IMR-90 (cell line): Measurements from ENCODE around the gene DSP. TPM values are rescaled to one million over a fixed set of nuclear protein-coding genes. Genes with fewer than 3 reads are reported as not detected.

Experiments used
- ATAC-seq: fragments of 200-7000 bp; cut with Tn5 transposase; 2 replicates; pipeline ENCODE4 v1.9.1; 2020; ENCODE audit warnings: low read depth, mild to moderate bottlenecking, moderate library complexity
- BruUV-seq: library from RNA; stranded (reverse); fragments of 400-500 nt; replicated peaks from 2 replicates; lab custom pipeline; 2021; lab: Mats Ljungman, UMichigan
- CTCF ChIA-PET: fragments of 300-600 bp; formaldehyde crosslinking; extraction: SDS; loops from one replicate; lab custom pipeline; 2021; ENCODE audit warnings: antibody characterized with exemption; lab: Yijun Ruan, JAX
- POLR2A ChIA-PET: fragments of 300-600 bp; sonication (Branson Sonifier 250); formaldehyde crosslinking; loops from one replicate; lab custom pipeline; 2022; ENCODE audit warnings: antibody characterized with exemption; ENCODE audit not compliant: unreplicated experiment; lab: Charles Lee
- DNase-seq: peaks from one replicate; pipeline ENCODE4 v3.0.0; 2013
- H2AFZ ChIP-seq: replicated peaks from 2 replicates; pipeline ENCODE3; 2013; ENCODE audit warnings: low read length, mild to moderate bottlenecking; ENCODE audit not compliant: poor library complexity
- H2AK5ac ChIP-seq: 2 replicates; pipeline ENCODE4 v1.6.1; 2013; ENCODE audit warnings: low read depth, low read length, inconsistent platforms
- H2AK9ac ChIP-seq: replicated peaks from 2 replicates; pipeline ENCODE3; 2013; ENCODE audit warnings: mild to moderate bottlenecking, low read depth, low read length, moderate library complexity; ENCODE audit not compliant: poor library complexity
- H2BK120ac ChIP-seq: 2 replicates; pipeline ENCODE4 v1.6.1; 2013; ENCODE audit warnings: low read depth, low read length, inconsistent platforms
- H2BK15ac ChIP-seq: 3 replicates; pipeline ENCODE4 v1.6.1; 2013; ENCODE audit warnings: low read depth, low read length, inconsistent platforms
- H2BK20ac ChIP-seq: 2 replicates; pipeline ENCODE4 v1.6.1; 2013; ENCODE audit warnings: low read depth, mild to moderate bottlenecking, inconsistent platforms, low read length, moderate library complexity
- H2BK5ac ChIP-seq: 2 replicates; pipeline ENCODE4 v1.6.1; 2013; ENCODE audit warnings: mild to moderate bottlenecking, low read depth, low read length, inconsistent platforms; ENCODE audit not compliant: poor library complexity, severe bottlenecking
- H3K14ac ChIP-seq: replicated peaks from 2 replicates; pipeline ENCODE4 v1.6.1; 2013; ENCODE audit warnings: low read depth, low read length, inconsistent platforms
- H3K18ac ChIP-seq: 2 replicates; pipeline ENCODE4 v1.6.1; 2013; ENCODE audit warnings: low read depth, low read length, control low read depth
- H3K23ac ChIP-seq: 2 replicates; pipeline ENCODE4 v1.6.1; 2013; ENCODE audit warnings: low read depth, low read length, inconsistent platforms
- H3K27ac ChIP-seq: 2 replicates; pipeline ENCODE4 v1.5.1; 2013; ENCODE audit warnings: mild to moderate bottlenecking, control low read depth, low read length; ENCODE audit not compliant: insufficient read depth
- H3K27me3 ChIP-seq: 2 replicates; pipeline ENCODE4 v1.6.1; 2013; ENCODE audit warnings: low read length; ENCODE audit not compliant: control insufficient read depth, insufficient read depth
- H3K36me3 ChIP-seq: 2 replicates; pipeline ENCODE4 v1.6.1; 2013; ENCODE audit warnings: low read length, mixed read lengths; ENCODE audit not compliant: control insufficient read depth, insufficient read depth
- H3K4ac ChIP-seq: 2 replicates; pipeline ENCODE4 v1.6.1; 2013; ENCODE audit warnings: low read depth, low read length, inconsistent platforms
- H3K4me1 ChIP-seq: 2 replicates; pipeline ENCODE4 v1.6.1; 2013; ENCODE audit warnings: low read length, mixed read lengths; ENCODE audit not compliant: control insufficient read depth, insufficient read depth
- H3K4me2 ChIP-seq: 2 replicates; pipeline ENCODE4 v1.6.1; 2013; ENCODE audit warnings: low read depth, mild to moderate bottlenecking, control low read depth, low read length, moderate library complexity
- H3K4me3 ChIP-seq: 2 replicates; pipeline ENCODE4 v1.5.1; 2013; ENCODE audit warnings: low read depth, mild to moderate bottlenecking, control low read depth, low read length, moderate library complexity; ENCODE audit not compliant: insufficient read depth
- H3K56ac ChIP-seq: 2 replicates; pipeline ENCODE4 v1.6.1; 2013; ENCODE audit warnings: low read length, inconsistent platforms; ENCODE audit not compliant: insufficient read depth; ENCODE audit errors: extremely low read depth
- H3K79me1 ChIP-seq, 2 experiments: 2 replicates each; pipeline ENCODE4 v1.6.1; 2013; ENCODE audit warnings: low read length in 2 of 2, inconsistent platforms in 1 of 2, low read depth in 1 of 2
- H3K9ac ChIP-seq: 2 replicates; pipeline ENCODE4 v1.6.1; 2013; ENCODE audit warnings: low read depth, low read length, control low read depth
- H3K9me1 ChIP-seq: 2 replicates; pipeline ENCODE4 v1.6.1; 2013; ENCODE audit warnings: low read length, inconsistent platforms; ENCODE audit not compliant: insufficient read depth
- H3K9me3 ChIP-seq: 2 replicates; pipeline ENCODE4 v1.6.1; 2013; ENCODE audit warnings: low read length; ENCODE audit not compliant: control insufficient read depth, insufficient read depth
- H4K20me1 ChIP-seq: 2 replicates; pipeline ENCODE4 v1.6.1; 2013; ENCODE audit warnings: low read length, inconsistent platforms; ENCODE audit not compliant: insufficient read depth
- H4K5ac ChIP-seq: 2 replicates; pipeline ENCODE4 v1.6.1; 2013; ENCODE audit warnings: mild to moderate bottlenecking, low read depth, low read length, control low read depth
- H4K8ac ChIP-seq, 2 experiments: 2 replicates each; pipeline ENCODE4 v1.6.1; 2013; ENCODE audit warnings: low read depth in 2 of 2, low read length in 2 of 2, control low read depth in 1 of 2, inconsistent platforms in 1 of 2
- H4K91ac ChIP-seq: 2 replicates; pipeline ENCODE4 v1.6.1; 2013; ENCODE audit warnings: low read depth, low read length, inconsistent platforms; ENCODE audit not compliant: insufficient read depth
- BHLHE40 ChIP-seq: fragments of 150-350 bp; IDR thresholded peaks from 2 replicates; pipeline ENCODE4 v1.6.1; 2016; ENCODE audit warnings: mild to moderate bottlenecking, low read depth, low read length
- CEBPB ChIP-seq: IDR thresholded peaks from 2 replicates; pipeline ENCODE4 v1.6.1; 2012; ENCODE audit warnings: low read depth, low read length, improper control_type of control experiment
- CHD1 ChIP-seq: IDR thresholded peaks from 2 replicates; pipeline ENCODE4 v1.6.1; 2012; ENCODE audit warnings: low read depth, low read length, improper control_type of control experiment
- ELK1 ChIP-seq: fragments of 150-350 bp; IDR thresholded peaks from 2 replicates; pipeline ENCODE4 v1.6.1; 2016; ENCODE audit warnings: low read depth, mild to moderate bottlenecking, low read length, moderate library complexity, borderline replicate concordance
- MXI1 ChIP-seq: IDR thresholded peaks from 2 replicates; pipeline ENCODE4 v1.6.1; 2012; ENCODE audit warnings: low read depth, mild to moderate bottlenecking, low read length, moderate library complexity, borderline replicate concordance
- POLR2A ChIP-seq: IDR thresholded peaks from 2 replicates; pipeline ENCODE4 v1.6.1; 2012; ENCODE audit warnings: mild to moderate bottlenecking, low read depth, low read length
- RFX5 ChIP-seq: IDR thresholded peaks from 2 replicates; pipeline ENCODE4 v1.8.0; 2012; ENCODE audit warnings: low read depth, mild to moderate bottlenecking, low read length, moderate library complexity
- SMC3 ChIP-seq: fragments of 150-350 bp; IDR thresholded peaks from 2 replicates; pipeline ENCODE4 v1.6.1; 2016; ENCODE audit warnings: low read depth, mild to moderate bottlenecking, antibody characterized with exemption, low read length, moderate library complexity
- WGBS, 2 experiments: methylation state at CpG; one replicate each; pipeline versions ENCODE4 v1.1.5 to v1.1.7; 2013; ENCODE audit warnings: missing lambda C conversion rate in 2 of 2; ENCODE audit not compliant: insufficient read length in 1 of 2; ENCODE audit errors: extremely low coverage in 2 of 2; 5-methylcytosine and 5-hydroxymethylcytosine counted together
- dilution Hi-C: fragments of 300-500 bp; cut with HindIII; formaldehyde crosslinking; loops from one replicate; pipeline ENCODE4 v1.14.3; 2018; ENCODE audit warnings: low sequenced_read_pairs; ENCODE audit not compliant: unreplicated experiment
- in situ Hi-C: fragments of 300-500 bp; cut with MboI; formaldehyde crosslinking; loops from 3 replicates; pipeline ENCODE4 v1.14.3; 2019; ENCODE audit warnings: low sequenced_read_pairs, inconsistent platforms, mixed read lengths
- intact Hi-C: fragments of 100-400 bp; cut with micrococcal nuclease; formaldehyde crosslinking; loops from 2 replicates; pipeline ENCODE4 v1.10.0; 2022
- polyA plus RNA-seq, 3 experiments: library from polyadenylated mRNA; depleted of rRNA; stranded (reverse); fragments of >200 nt; gene quantifications; 2 replicates each; pipeline ENCODE4 v1.2.3, GENCODE V29; 2012; ENCODE audit warnings: low replicate concordance in 1 of 3
- total RNA-seq: library from RNA; depleted of rRNA; stranded (reverse); fragments of >200 nt; gene quantifications from 2 replicates; pipeline ENCODE4 v1.2.3, GENCODE V29; 2012

DSP gene
- total and polyA plus RNA-seq, 2 of the 4 experiments (the other 2 are of a cell fraction): 7.1 to 20.1 TPM

- no TSS peak for BruUV-seq
- CTCF ChIA-PET: interaction anchor here (0.6 kb wide), 1 partner anchor 166 kb away, joined by 3 read pairs; no protein-coding TSS in a partner anchor
- WGBS, 2 experiments: no CpG with 5 or more reads among the region's 2 CpGs
- no peak overlapping the region for H2BK5ac ChIP-seq
- peaks cover 6% of the 10 kb centered on the region; the same call in 1 of the 2 replicates for H3K27me3 ChIP-seq
- ATAC-seq (no peak), DNase-seq (no peak)
- intact Hi-C loops: no loop called here
- H2AK9ac ChIP-seq: no peak overlapping the region
- H4K8ac ChIP-seq: no peak overlapping the region; a peak in 1 of 4 replicates
- no peak overlapping the region for H3K4me3 ChIP-seq
- no peak overlapping the region for H2BK20ac ChIP-seq
- no peak overlapping the region for H3K9ac ChIP-seq
- TF ChIP-seq CEBPB: no peak
- no peak for TF ChIP-seq MXI1
- TF ChIP-seq RFX5: no peak
- no peak for TF ChIP-seq BHLHE40
- no peak for TF ChIP-seq ELK1
- TF ChIP-seq POLR2A: no peak
- TF ChIP-seq SMC3: no peak
- no peak for TF ChIP-seq CHD1
- H3K14ac ChIP-seq: no peak overlapping the region
- peaks cover 7% of the 10 kb centered on the region; the same call in 1 of the 2 replicates for H4K20me1 ChIP-seq
- H2AFZ ChIP-seq: no peak overlapping the region
- H2BK15ac ChIP-seq: no peak overlapping the region
- POLR2A ChIA-PET: no interaction called here
- no peak overlapping the region for H4K91ac ChIP-seq
- no peak overlapping the region for H3K23ac ChIP-seq
- no peak overlapping the region for H3K56ac ChIP-seq
- H2AK5ac ChIP-seq: no peak overlapping the region; the same call in 1 of the 2 replicates
- H3K79me1 ChIP-seq: peaks cover 0 to 34% of the 10 kb centered on the region in 2 experiments; a peak in 2 of 4 replicates
- peaks cover 4% of the 10 kb centered on the region; the same call in 1 of the 2 replicates for H3K4me1 ChIP-seq
- H3K36me3 ChIP-seq: no peaks in the 10 kb centered on the region
- no peak overlapping the region for H3K27ac ChIP-seq
- no peak overlapping the region for H3K18ac ChIP-seq
- peaks cover 12% of the 10 kb centered on the region for H3K9me1 ChIP-seq
- H4K5ac ChIP-seq: no peak overlapping the region
- H3K4ac ChIP-seq: no peak overlapping the region
- dilution Hi-C loops: no loop called here
- no peaks in the 10 kb centered on the region for H3K9me3 ChIP-seq
- H2BK120ac ChIP-seq: no peak overlapping the region
- in situ Hi-C loops: no loop called here
- no peak overlapping the region for H3K4me2 ChIP-seq
Observed at GRCh38 chr6:7546383-7546782, 4.9 kb downstream of the DSP start.
